Small intestine (tissue), 7 donors: ENCODE measurements around the gene FBXO34. TPM values are rescaled to one million over a fixed set of nuclear protein-coding genes. Genes with fewer than 3 reads are reported as not detected.

ENCODE experiments used
- DNase-seq, 2 donors: peaks; one replicate each; pipeline versions ENCODE4 v3.0.0 to v3.0.0-alpha.2; 2013
- FAIRE-seq: peaks from 2 replicates; lab custom pipeline; 2012; peaks lifted over from hg19 to GRCh38; lab: Jason Lieb, UNC
- H3K27ac ChIP-seq, 3 donors: one replicate each; pipeline ENCODE4 v1.5.1; 2013; ENCODE audit warnings: low read length in 2 of 3, mild to moderate bottlenecking in 2 of 3, control low read depth in 1 of 3, inconsistent platforms in 1 of 3, low read depth in 1 of 3, moderate library complexity in 1 of 3
- H3K27me3 ChIP-seq, 3 donors: one replicate each; pipeline ENCODE4 v1.6.1; 2013; ENCODE audit warnings: low read length in 3 of 3, inconsistent platforms in 1 of 3; ENCODE audit not compliant: control insufficient read depth in 3 of 3, insufficient read depth in 3 of 3
- H3K36me3 ChIP-seq, 3 donors: one replicate each; pipeline ENCODE4 v1.6.1; 2013; ENCODE audit warnings: low read length in 3 of 3, inconsistent platforms in 1 of 3, low read depth in 1 of 3, mild to moderate bottlenecking in 1 of 3, moderate library complexity in 1 of 3; ENCODE audit not compliant: control insufficient read depth in 3 of 3, insufficient read depth in 2 of 3
- H3K4me1 ChIP-seq, 3 donors: one replicate each; pipeline ENCODE4 v1.6.1; 2013; ENCODE audit warnings: low read length in 2 of 3, inconsistent platforms in 1 of 3, low read depth in 1 of 3, mild to moderate bottlenecking in 1 of 3, moderate library complexity in 1 of 3; ENCODE audit not compliant: control insufficient read depth in 3 of 3, insufficient read depth in 2 of 3
- H3K4me3 ChIP-seq, 3 donors: one replicate each; pipeline ENCODE4 v1.5.1; 2013; ENCODE audit warnings: low read length in 3 of 3, control low read depth in 1 of 3, inconsistent platforms in 1 of 3, low read depth in 1 of 3, mild to moderate bottlenecking in 1 of 3, moderate library complexity in 1 of 3
- H3K9me3 ChIP-seq, 2 donors: one replicate each; pipeline ENCODE4 v1.6.1; 2013; ENCODE audit warnings: low read depth in 1 of 2, low read length in 1 of 2; ENCODE audit not compliant: control insufficient read depth in 2 of 2, insufficient read depth in 1 of 2
- WGBS, 3 donors: extraction: QIAGEN DNeasy Blood & Tissue Kit; methylation state at CpG; one replicate each; pipeline ENCODE4 v1.1.7; 2013; 5-methylcytosine and 5-hydroxymethylcytosine counted together
- polyA plus RNA-seq, 4 donors: library from polyadenylated mRNA; stranded (reverse) in 3 of 4; unstranded in 1 of 4; fragments of 200-250 nt in 3 of 4; fragments of 120-200 nt in 1 of 4; gene quantifications; one replicate each; pipeline versions ENCODE4 v1.2.1 to v1.2.3, GENCODE V29; 2013
- donor health status: healthy with polysubstance abuse.
- donor health status: control.
- donor health status: control.
- donor health status: Bipolar disorder and iron deficiency.
- donor health status: healthy.

Gene FBXO34
- polyA plus RNA-seq, 4 donors = 13.5 to 30.1 (median 14.9) TPM

GRCh38 chr14:55347040-55347439 lies 75.8 kb downstream of the FBXO34 start:
- peaks cover 0 to 29% (median 11%) of the 10 kb centered on the region in 3 donors for H3K4me1 ChIP-seq
- no peak overlapping the region for H3K4me3 ChIP-seq
- no peak for FAIRE-seq
- H3K27ac ChIP-seq = no peak overlapping the region
- DNase-seq = no peak
- H3K36me3 ChIP-seq = peaks cover 0 to 15% (median 6%) of the 10 kb centered on the region in 3 donors
- H3K9me3 ChIP-seq = no peaks in the 10 kb centered on the region
- 96 to 100% (median 96%) methylated on average over 1 of the region's 1 CpG for WGBS, 3 donors
- no peaks in the 10 kb centered on the region for H3K27me3 ChIP-seq

GRCh38 chr14:55347748-55348147 lies 76.5 kb downstream of the FBXO34 start:
- 89 to 93% (median 93%) methylated on average over 3 of the region's 3 CpGs for WGBS, 3 donors
- no peak for FAIRE-seq
- H3K4me1 ChIP-seq = peaks cover 0 to 29% (median 11%) of the 10 kb centered on the region in 3 donors

GRCh38 chr14:55348766-55349453 lies 77.7 kb downstream of the FBXO34 start:
- DNase-seq (peak in 1 of 2 donors; percentile 48), FAIRE-seq (no peak)
- Histone ChIP-seq H3K36me3 (peaks cover 6 to 21% (median 6%) of the 10 kb centered on the region in 3 donors), H3K27me3 (no peaks in the 10 kb centered on the region), H3K27ac (no peak overlapping the region), H3K9me3 (no peaks in the 10 kb centered on the region), H3K4me1 (peaks cover 0 to 28% (median 11%) of the 10 kb centered on the region in 3 donors), H3K4me3 (no peak overlapping the region)
- 10 to 45% (median 41%) methylated on average over 4 of the region's 4 CpGs for WGBS, 3 donors

More at GRCh38 chr14:55347748-55348147, 76.5 kb downstream of the FBXO34 start:
- H3K27me3 ChIP-seq = no peaks in the 10 kb centered on the region
- H3K36me3 ChIP-seq = peaks cover 3 to 19% (median 6%) of the 10 kb centered on the region in 3 donors
- no peaks in the 10 kb centered on the region for H3K9me3 ChIP-seq
- H3K27ac ChIP-seq = no peak overlapping the region
- DNase-seq = no peak
- no peak overlapping the region for H3K4me3 ChIP-seq

GRCh38 chr14:55349565-55349964 lies 78.3 kb downstream of the FBXO34 start:
- FAIRE-seq = no peak
- Histone ChIP-seq H3K27ac (no peak overlapping the region), H3K4me3 (no peak overlapping the region), H3K36me3 (peaks cover 6 to 26% (median 6%) of the 10 kb centered on the region in 3 donors), H3K4me1 (peaks cover 4 to 27% (median 11%) of the 10 kb centered on the region in 3 donors), H3K9me3 (no peaks in the 10 kb centered on the region), H3K27me3 (no peaks in the 10 kb centered on the region)
- no peak for DNase-seq
- 46 to 67% (median 66%) methylated on average over 12 of the region's 12 CpGs for WGBS, 3 donors

- H3K36me3 ChIP-seq = peaks cover 6 to 34% (median 7%) of the 10 kb centered on the region in 3 donors
- H3K27ac ChIP-seq = no peak overlapping the region
- peaks cover 4 to 25% (median 5%) of the 10 kb centered on the region in 3 donors for H3K4me1 ChIP-seq
- FAIRE-seq (no peak), DNase-seq (no peak)
- no peak overlapping the region for H3K4me3 ChIP-seq
- no peaks in the 10 kb centered on the region for H3K27me3 ChIP-seq
- WGBS, 3 donors = 95 to 99% (median 95%) methylated on average over 4 of the region's 4 CpGs
- H3K9me3 ChIP-seq = no peaks in the 10 kb centered on the region
Measured at GRCh38 chr14:55350461-55350860, 79.2 kb downstream of the FBXO34 start.

- H3K4me3 ChIP-seq = no peak overlapping the region
- WGBS, 3 donors = 93 to 94% (median 94%) methylated on average over 9 of the region's 9 CpGs
- no peak overlapping the region for H3K27ac ChIP-seq
- FAIRE-seq = no peak
- H3K9me3 ChIP-seq = no peaks in the 10 kb centered on the region
- no peaks in the 10 kb centered on the region for H3K27me3 ChIP-seq
- no peak for DNase-seq
- peaks cover 6 to 39% (median 7%) of the 10 kb centered on the region in 3 donors for H3K36me3 ChIP-seq
- peaks cover 4 to 23% (median 5%) of the 10 kb centered on the region in 3 donors for H3K4me1 ChIP-seq
Measured at GRCh38 chr14:55351111-55351510, 79.9 kb downstream of the FBXO34 start.

GRCh38 chr14:55352201-55352600 lies 81.0 kb downstream of the FBXO34 start:
- Histone ChIP-seq H3K4me3 (no peak overlapping the region), H3K36me3 (peaks cover 6 to 39% (median 7%) of the 10 kb centered on the region in 3 donors), H3K4me1 (peaks cover 4 to 17% (median 5%) of the 10 kb centered on the region in 3 donors), H3K27ac (no peak overlapping the region), H3K9me3 (no peaks in the 10 kb centered on the region), H3K27me3 (no peaks in the 10 kb centered on the region)
- DNase-seq (no peak), FAIRE-seq (no peak)
- 90 to 95% (median 91%) methylated on average over 9 of the region's 9 CpGs for WGBS, 3 donors

- no peak for FAIRE-seq
- peaks cover 6 to 45% (median 7%) of the 10 kb centered on the region in 3 donors for H3K36me3 ChIP-seq
- H3K4me3 ChIP-seq = no peak overlapping the region
- DNase-seq = no peak
- no peaks in the 10 kb centered on the region for H3K9me3 ChIP-seq
- WGBS, 3 donors = 82 to 86% (median 83%) methylated on average over 11 of the region's 11 CpGs
- no peaks in the 10 kb centered on the region for H3K27me3 ChIP-seq
- H3K4me1 ChIP-seq = peaks cover 0 to 10% (median 4%) of the 10 kb centered on the region in 3 donors
- peak overlapping the region in 1 of 3 donors; percentile 67 for H3K27ac ChIP-seq
Measured at GRCh38 chr14:55353686-55354467, 82.7 kb downstream of the FBXO34 start.
